ENCODE data around the gene TSPAN18. TPM values are rescaled to one million over a fixed set of nuclear protein-coding genes. Genes with fewer than 3 reads are reported as not detected.
"Not testable (repeated sequence)": the region's sequence is repeated elsewhere in the genome, so short reads cannot be mapped to it uniquely, and the experiment has no call there.

The TSPAN18 gene
- total RNA-seq, 6 donors from 2014 or later = 8.2 to 48.6 (median 17.5) TPM

DNA sequence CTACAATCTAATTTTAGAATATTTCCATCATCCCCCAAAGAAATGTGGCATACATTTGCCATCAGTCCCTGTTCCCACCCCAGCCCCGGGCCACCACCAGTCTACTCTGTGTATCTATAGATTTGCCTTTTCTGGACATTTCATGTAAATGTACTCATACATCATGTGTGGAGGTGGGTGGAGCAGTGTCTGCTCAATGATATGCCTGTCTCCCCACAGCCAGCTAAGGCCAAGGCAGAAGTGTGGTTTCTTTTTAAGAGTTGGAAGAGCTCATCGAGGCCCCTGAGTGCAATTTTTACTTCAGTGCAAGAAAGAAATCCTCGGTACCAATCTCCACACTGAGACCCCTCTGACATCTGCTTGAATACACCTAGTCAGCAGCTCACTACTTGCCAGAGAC lies 143.4 kb downstream of the TSPAN18 start:
- WGBS, 2 donors = 70 to 77% methylated on average over 3 of the region's 3 CpGs
- no peak for ATAC-seq (ENCODE audit: low FRiP score in 2 of 2)
- DNase-seq = no peak
- H3K36me3 ChIP-seq = no peaks in the 10 kb centered on the region
- no peak overlapping the region for H3K27ac ChIP-seq
- H3K9me3 ChIP-seq = peaks cover 0 to 5% (median 0%) of the 10 kb centered on the region in 4 donors
- H3K27me3 ChIP-seq = no peaks in the 10 kb centered on the region
- H3K4me1 ChIP-seq = no peaks in the 10 kb centered on the region
- TF ChIP-seq, protein P1, sequence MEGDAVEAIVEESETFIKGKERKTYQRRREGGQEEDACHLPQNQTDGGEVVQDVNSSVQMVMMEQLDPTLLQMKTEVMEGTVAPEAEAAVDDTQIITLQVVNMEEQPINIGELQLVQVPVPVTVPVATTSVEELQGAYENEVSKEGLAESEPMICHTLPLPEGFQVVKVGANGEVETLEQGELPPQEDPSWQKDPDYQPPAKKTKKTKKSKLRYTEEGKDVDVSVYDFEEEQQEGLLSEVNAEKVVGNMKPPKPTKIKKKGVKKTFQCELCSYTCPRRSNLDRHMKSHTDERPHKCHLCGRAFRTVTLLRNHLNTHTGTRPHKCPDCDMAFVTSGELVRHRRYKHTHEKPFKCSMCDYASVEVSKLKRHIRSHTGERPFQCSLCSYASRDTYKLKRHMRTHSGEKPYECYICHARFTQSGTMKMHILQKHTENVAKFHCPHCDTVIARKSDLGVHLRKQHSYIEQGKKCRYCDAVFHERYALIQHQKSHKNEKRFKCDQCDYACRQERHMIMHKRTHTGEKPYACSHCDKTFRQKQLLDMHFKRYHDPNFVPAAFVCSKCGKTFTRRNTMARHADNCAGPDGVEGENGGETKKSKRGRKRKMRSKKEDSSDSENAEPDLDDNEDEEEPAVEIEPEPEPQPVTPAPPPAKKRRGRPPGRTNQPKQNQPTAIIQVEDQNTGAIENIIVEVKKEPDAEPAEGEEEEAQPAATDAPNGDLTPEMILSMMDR (IDR thresholded peaks at IDR 0.05) = no peak
- H3K4me3 ChIP-seq = no peak overlapping the region

DNA sequence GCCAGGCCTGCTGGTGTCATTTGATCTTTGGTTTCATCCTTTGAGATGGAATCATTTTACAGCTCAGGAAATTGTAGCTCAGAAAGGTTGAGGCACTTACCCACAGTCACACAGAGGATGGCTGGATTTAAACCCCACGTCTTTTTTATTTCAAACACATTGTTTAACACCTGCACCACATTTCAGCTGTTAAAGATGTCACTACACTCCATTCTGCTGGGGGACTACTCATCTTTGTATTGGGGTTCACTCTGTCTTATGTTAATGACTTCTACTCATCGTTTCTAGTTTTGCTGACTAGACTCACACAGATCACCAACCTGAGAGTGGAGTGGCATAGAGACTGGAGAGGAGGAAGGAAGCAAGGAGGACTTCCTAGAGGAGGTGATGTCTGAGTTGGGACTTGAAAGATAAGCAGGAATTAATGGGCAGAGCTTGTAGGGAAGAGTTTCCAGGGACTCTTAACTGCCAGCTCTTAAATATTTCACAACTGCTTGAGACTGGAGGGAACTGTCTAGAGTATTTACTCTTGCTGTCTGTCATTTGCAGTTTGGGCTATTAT lies 143.9 kb downstream of the TSPAN18 start:
- H3K4me1 ChIP-seq = no peaks in the 10 kb centered on the region
- no peak for ATAC-seq (ENCODE audit: low FRiP score in 2 of 2)
- H3K4me3 ChIP-seq = no peak overlapping the region
- no peaks in the 10 kb centered on the region for H3K27me3 ChIP-seq
- H3K9me3 ChIP-seq = peaks cover 0 to 5% (median 0%) of the 10 kb centered on the region in 4 donors
- DNase-seq = no peak
- 74 to 87% methylated on average over 2 of the region's 2 CpGs for WGBS, 2 donors
- no peak overlapping the region for H3K27ac ChIP-seq
- TF ChIP-seq POLR2AphosphoS5 (IDR thresholded peaks at IDR 0.05) = no peak
- TF ChIP-seq, protein P1 (IDR thresholded peaks at IDR 0.05) = no peak
- TF ChIP-seq EP300 (IDR thresholded peaks at IDR 0.05) = no peak
- H3K36me3 ChIP-seq = no peaks in the 10 kb centered on the region

DNA sequence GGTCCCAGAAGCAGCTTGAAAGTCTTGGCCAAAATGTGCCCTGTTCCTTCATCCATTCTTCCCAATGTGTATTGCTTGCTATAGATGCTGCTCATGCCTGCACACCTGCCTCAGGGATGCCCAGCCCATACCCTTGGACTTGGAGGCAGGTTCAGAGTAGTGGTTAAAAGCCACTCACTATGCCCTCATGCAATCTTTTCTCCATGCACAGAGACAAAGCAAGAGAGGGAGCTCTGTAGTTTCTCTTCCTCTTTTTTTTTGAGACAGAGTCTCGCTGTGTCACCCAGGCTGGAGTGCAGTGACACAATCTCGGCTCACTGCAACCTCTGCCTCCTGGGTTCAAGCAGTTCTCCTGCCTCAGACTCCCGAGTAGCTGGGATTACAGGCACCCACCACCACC lies 144.9 kb downstream of the TSPAN18 start:
- ATAC-seq (ENCODE audit: low FRiP score in 2 of 2) = peak in 1 of 2 donors; percentile 47
- 65 to 76% methylated on average over 3 of the region's 3 CpGs for WGBS, 2 donors
- H3K36me3 ChIP-seq, H3K4me1 ChIP-seq, H3K9me3 ChIP-seq, H3K27me3 ChIP-seq, DNase-seq, H3K27ac ChIP-seq, H3K4me3 ChIP-seq: not testable (repeated sequence)

DNA sequence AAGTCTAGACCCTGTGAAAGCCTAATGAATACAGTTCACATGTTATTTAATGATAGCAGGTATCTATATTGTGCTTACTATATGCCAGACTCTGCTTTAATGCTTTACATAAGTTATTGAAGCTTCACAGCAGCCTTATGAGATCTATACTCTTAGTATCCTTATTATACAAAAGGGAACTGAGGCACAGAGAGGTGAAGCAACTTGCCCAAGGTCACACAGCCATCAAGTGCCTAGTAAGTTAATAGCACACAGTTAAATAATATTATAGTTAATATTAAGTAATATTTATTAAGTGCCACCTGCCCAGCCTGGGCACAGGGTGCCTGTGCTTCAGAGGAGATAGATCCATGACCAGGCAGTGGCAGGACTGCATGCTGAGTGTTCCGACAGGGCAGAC lies 145.8 kb downstream of the TSPAN18 start:
- no peak for DNase-seq
- no peak for ATAC-seq (ENCODE audit: low FRiP score in 2 of 2)
- TF ChIP-seq POLR2A (IDR thresholded peaks at IDR 0.05) = no peak
- TF ChIP-seq, protein P1 (IDR thresholded peaks at IDR 0.05) = no peak
- TF ChIP-seq POLR2AphosphoS5 (IDR thresholded peaks at IDR 0.05) = no peak
- no peak for TF ChIP-seq EP300 (IDR thresholded peaks at IDR 0.05)
- no peak overlapping the region for H3K27ac ChIP-seq
- peaks cover 0 to 5% (median 0%) of the 10 kb centered on the region in 4 donors for H3K9me3 ChIP-seq
- H3K4me3 ChIP-seq = no peak overlapping the region
- no peaks in the 10 kb centered on the region for H3K36me3 ChIP-seq
- no peaks in the 10 kb centered on the region for H3K27me3 ChIP-seq
- WGBS, 2 donors = 90 to 96% methylated on average over 1 of the region's 1 CpG
- H3K4me1 ChIP-seq = peaks cover 0 to 2% (median under 1%) of the 10 kb centered on the region in 4 donors

DNA sequence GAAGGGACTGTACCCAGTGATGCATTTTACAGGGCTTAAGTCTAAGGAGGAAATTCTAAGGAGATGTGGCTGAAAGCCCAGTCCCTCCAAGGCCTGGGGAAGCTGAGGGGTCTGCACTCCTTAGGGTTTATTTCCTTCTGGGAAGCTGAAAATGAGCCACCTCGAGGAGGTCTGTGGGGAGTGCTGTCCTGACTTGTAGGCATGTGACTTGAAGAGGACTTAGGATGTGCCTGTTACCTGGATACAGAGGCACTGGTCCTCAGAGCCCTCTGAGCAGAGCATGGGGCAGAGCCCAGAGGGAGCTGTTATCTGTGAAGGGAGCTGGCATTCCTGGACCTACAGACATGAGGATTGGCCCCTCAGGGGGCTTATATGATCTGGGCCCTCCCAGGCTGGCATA lies 146.8 kb downstream of the TSPAN18 start:
- Histone ChIP-seq H3K27ac (no peak overlapping the region), H3K4me3 (no peak overlapping the region), H3K4me1 (peaks cover 0 to 7% (median 2%) of the 10 kb centered on the region in 4 donors), H3K27me3 (no peaks in the 10 kb centered on the region), H3K36me3 (no peaks in the 10 kb centered on the region), H3K9me3 (peaks cover 0 to 5% (median 0%) of the 10 kb centered on the region in 4 donors)
- 0 to 30% methylated on average over 1 of the region's 1 CpG for WGBS, 2 donors
- TF ChIP-seq EP300 (IDR thresholded peaks at IDR 0.05) (no peak), POLR2A (IDR thresholded peaks at IDR 0.05) (no peak), POLR2AphosphoS5 (IDR thresholded peaks at IDR 0.05) (no peak)
- TF ChIP-seq, protein P1 (IDR thresholded peaks at IDR 0.05) = no peak
- DNase-seq (no peak), ATAC-seq (ENCODE audit: low FRiP score in 2 of 2) (no peak)
